HG02678 (cell line): ENCODE data around the gene TMEM63B.

ENCODE experiments used
- ATAC-seq: cut with Tn5 transposase; IDR thresholded peaks from one replicate; pipeline ENCODE4 v1.9.1; 2021; ENCODE audit warnings: mild to moderate bottlenecking, moderate library complexity; ENCODE audit not compliant: unreplicated experiment

The TMEM63B gene

DNA sequence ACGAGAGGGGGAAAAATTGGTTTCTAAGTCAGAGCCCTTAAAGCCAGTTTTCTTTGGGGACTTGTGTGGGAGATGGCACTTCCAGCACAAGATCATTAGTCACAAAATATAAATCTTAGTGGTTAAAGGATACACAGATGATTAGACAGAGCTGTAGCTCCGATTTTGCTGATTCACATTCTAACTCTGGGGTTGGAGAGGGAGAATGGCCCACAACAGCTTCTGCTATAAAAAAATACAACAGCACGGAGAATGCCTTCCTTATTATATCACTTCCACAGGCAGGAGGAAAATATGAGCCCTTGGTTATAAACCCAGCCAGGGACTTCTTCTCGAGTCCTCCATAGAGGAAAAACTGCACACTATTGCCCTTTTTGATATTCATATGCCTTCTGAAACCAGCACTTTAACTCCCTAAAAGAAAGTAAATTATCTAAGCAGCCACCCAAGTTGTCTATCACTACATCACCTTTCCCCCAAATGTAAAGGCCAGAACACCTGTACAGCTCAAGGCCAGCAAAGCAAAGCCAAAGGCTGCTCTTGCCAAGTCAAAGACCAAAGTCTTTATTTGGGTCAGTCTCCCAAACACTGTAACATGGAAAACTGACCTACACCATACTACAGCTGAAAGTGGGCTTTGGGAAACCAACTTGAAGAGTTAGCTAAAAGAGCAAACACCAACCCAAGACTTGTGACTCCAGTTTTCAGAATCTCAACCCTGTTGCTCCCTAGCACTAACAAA, 10.5 kb upstream of the TMEM63B start:
- no peak for ATAC-seq

DNA sequence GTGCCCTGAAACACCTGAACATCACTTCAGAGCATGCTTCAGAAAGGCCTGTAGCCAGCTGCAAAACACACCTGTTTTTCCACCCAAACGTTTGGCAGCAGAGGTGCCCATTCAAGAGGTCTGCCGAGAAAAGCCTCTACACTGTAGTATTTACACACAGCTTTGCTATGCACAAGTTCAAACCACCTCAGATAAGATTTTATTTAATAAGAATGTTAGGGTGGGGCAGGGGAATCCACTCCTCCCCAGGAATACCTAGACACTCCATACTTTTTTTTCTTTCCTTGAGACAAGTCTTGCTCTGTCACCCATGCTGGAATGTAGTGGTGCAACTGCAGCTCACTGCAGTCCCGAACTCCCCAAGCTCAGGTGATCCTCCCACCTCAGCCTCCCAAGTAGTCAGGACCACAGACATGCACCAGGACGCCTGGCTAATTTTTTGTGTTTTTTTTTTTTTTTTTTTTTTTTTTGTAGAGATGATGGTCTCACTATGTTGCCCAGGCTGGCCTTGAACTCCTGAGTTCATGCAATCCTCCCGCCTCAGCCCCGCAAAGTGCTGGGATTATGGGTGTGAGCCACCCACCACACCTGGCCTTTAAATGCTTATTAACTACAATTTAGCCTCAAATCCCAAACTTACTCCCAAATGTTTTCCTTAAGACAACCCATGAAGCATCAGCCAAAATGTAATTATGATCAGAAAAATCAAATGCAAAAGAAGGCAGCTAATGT, 9.8 kb upstream of the TMEM63B start:
- no peak for ATAC-seq

DNA sequence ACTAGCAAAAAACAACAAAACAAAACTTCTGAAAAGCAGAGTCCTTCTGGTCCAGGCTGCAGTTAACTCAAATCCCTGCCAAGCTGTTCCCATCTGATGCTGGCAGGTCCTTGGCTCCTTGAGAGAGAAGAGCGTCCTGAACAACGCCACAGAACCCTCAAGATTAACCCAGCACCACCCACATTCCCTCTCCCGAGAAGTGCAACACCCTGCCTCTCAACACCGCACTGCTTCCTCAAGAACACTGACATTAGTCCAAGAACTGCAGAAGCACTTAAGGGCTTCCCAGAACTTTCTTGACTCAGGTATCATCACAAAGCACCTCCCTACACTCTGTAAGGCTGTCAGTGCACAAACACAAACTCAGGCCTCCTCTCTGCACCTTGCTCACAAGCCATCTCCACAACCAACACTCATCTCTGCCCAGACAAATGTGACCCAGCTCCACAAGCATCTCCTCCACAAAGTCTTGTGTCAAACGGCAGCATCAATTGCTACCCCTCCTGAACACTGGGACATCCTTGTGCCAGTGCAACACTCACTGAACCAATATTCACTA, 7.6 kb upstream of the TMEM63B start:
- ATAC-seq: no peak

GRCh38 chr6:44120692-44121443, 6.5 kb upstream of the TMEM63B start:
- no peak for ATAC-seq

- ATAC-seq: no peak
These were observed 4.6 kb upstream of the TMEM63B start for GRCh38 chr6:44122801-44123200.

- no peak for ATAC-seq
These were observed 3.8 kb upstream of the TMEM63B start for GRCh38 chr6:44123544-44123943.

GRCh38 chr6:44126320-44127149, 819 bp upstream of the TMEM63B start:
- ATAC-seq: peak; percentile 43

DNA sequence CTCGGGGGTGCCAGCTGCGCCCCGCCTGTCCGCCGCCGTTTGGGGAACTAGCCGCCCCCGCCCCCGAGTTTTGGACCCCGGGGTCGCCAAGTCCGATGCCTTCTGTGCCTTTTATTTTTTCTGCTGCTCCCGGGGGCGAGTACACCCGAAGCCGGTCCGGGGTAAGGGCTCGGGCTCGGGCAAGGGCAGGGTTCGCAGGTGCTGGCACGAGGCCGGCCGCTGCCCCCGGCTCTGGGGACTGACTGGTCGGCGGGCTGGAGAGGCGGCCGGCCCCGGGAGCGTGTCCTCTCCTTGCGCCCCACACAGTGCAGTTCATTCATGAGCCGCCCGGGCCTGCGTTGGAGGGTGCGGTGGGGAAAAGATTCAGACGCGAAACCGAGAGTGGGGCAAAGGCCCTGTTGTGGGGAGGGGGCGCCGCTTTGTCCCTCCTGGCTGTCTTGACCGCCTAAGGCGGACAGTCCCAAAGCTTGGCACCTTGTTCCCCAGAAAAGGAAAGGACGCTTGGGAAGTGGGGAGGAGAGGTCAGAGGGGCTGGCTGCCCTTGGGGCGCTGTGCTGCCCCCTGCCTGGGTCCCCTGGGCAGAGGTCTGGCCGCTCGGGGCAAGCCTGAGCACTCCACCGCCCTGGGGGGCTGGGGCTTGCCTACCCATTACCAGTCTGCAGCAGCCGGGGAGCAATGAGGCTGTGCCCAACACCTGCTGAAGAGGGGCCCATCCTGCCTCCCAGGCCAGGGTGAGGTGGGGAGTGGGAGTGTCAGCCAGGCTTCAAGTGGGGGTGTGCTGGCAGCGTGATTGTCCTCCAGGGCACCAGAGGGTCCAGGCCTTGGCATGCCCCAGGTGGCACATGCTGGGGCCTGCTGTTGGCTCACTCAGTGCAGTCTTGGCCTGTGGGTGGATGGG, 915 bp downstream of the TMEM63B start:
- no peak for ATAC-seq

GRCh38 chr6:44129841-44130322, 2.5 kb downstream of the TMEM63B start:
- no peak for ATAC-seq

GRCh38 chr6:44131892-44132291, 4.5 kb downstream of the TMEM63B start:
- ATAC-seq: no peak

- no peak for ATAC-seq
These were observed 5.1 kb downstream of the TMEM63B start for GRCh38 chr6:44132476-44132875.

DNA sequence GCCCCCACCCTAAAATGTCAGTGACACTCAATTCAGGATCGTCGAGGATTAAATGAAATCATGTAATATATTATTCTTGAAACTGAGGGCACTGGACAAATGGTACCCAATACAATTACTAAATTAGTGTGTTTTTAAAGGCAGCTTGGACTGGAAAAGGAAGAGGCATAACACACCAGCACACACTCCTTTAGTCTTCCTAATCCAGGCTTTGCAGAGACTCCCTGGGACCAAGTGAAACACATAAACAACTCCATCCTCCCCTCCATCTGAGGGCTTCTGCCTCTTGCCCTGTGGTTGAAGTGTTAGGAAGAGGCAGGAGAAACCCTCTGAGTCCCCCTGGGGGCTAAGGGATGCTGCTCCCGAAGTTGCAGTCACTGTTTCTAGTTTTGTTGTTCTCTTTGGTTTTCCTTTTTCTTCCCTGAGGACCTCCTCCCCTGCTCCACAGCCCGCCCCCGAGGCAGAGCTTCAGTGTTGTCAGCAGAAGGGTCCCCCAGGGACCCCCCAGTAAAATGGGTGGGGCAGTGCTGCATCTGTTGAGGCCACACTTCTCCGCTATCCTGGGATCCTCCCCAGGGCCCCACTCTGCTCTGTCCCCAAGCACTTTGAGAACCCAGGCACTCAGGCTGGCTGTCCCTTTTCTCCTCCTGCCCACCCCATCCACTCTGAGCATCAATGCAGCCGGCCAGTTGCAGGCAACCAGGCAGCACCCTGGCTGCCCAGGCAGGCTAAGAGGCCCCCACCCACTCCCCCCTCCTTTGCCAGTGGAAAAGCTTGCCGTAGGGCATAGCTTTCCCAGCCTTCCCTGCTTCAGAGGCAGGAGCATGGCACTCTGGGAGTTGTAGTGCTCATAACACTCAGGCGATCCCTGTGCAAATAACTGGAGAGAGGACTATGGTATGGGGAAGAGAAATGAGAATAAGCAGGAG, 5.9 kb downstream of the TMEM63B start:
- ATAC-seq: no peak

DNA sequence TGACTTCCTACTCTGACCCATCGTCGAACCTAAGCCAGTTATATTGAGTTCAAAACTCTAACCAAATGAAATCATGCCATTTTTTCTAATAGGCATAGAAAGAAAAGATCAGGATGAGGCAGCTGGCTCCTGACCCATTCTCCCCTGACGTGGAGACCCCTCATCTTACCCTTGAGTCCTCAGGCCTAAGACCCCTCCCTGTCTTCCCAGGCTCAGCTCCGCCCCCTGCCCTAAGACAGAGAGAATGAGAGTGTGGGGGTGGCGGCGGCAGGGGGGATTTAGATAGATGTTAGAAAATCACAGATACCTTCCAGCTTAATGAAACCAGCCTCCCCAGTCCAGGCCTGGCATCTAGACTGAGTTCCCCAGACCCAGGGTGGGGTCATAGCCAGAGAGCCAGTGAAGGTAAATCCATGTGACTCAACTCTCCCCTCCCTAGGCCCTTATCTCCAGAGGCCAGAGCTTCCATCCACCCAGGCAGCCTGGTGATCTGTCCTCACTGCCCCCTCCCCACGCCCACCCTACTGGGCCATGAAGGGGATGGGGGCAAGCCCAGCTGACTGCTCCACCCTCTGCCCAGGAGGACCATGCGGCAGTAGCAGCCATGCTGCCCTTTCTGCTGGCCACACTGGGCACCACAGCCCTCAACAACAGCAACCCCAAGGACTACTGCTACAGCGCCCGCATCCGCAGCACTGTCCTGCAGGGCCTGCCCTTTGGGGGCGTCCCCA, 6.8 kb downstream of the TMEM63B start:
- ATAC-seq: no peak

- no peak for ATAC-seq
These were observed 7.9 kb downstream of the TMEM63B start for GRCh38 chr6:44135173-44135758.

- ATAC-seq: no peak
These were observed 8.5 kb downstream of the TMEM63B start for GRCh38 chr6:44135875-44136274.

DNA sequence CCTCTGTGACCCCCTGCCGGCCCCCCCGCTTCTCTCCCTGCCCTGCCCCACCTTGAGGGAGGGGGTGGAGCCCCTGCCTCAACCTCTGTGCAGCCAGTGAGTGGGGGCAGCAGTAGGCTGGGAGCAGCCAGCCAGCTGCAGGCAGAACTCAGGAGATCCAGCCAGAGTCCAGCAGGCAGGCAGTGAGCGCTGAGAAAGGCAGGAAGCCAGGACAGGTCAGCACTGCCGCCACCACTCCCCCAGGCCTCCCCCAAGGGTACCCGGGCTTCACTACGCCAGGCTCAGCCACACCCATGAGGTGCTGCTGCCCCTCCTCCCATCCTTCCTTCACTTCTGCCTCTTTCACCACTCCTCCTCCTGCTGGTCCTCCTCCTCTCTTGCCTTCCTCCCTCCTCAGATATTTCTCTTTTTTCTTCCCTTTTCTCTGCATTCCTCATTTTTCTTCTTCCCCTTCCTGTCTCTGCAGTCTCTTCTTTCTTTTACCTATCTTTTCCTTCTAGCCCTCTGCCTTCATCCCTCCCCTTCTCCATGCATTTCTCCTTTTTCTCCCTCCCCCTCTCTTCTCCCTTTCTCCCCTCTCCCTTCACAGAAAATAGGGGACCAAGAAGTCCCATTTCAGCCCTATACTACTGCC, 11.5 kb downstream of the TMEM63B start:
- ATAC-seq: no peak

- ATAC-seq: no peak
These were observed 12.0 kb downstream of the TMEM63B start for GRCh38 chr6:44139351-44139743.
